Loucy (cell line): ENCODE measurements around the gene TMEM45A.

Experiments
- H2AFZ ChIP-seq: fragments of 200-600 bp; sonication (generic); 2 replicates; pipeline ENCODE4 v1.6.0; 2016; ENCODE audit warnings: antibody characterized with exemption, mild to moderate bottlenecking, low read length, moderate library complexity
- H3F3A ChIP-seq: fragments of 200-600 bp; 2 replicates; pipeline ENCODE4 v1.6.0; 2016; ENCODE audit warnings: antibody characterized with exemption, low read depth, mild to moderate bottlenecking
- H3K27me3 ChIP-seq: fragments of 200-600 bp; sonication (generic); 2 replicates; pipeline ENCODE4 v1.6.1; 2014; ENCODE audit warnings: low read length, mild to moderate bottlenecking; ENCODE audit not compliant: insufficient read depth, poor library complexity, severe bottlenecking
- H3K36me3 ChIP-seq: fragments of 200-600 bp; sonication (generic); 2 replicates; pipeline ENCODE4 v1.6.1; 2016; ENCODE audit warnings: low read length; ENCODE audit not compliant: insufficient read depth
- H3K4me1 ChIP-seq: fragments of 200-600 bp; sonication (generic); 2 replicates; pipeline ENCODE4 v1.5.1; 2014; ENCODE audit warnings: low read length, mild to moderate bottlenecking; ENCODE audit not compliant: insufficient read depth, poor library complexity, severe bottlenecking
- H3K4me2 ChIP-seq: fragments of 200-600 bp; sonication (generic); 2 replicates; pipeline ENCODE4 v1.6.0; 2014; ENCODE audit warnings: antibody characterized with exemption, low read length, low read depth, mild to moderate bottlenecking; ENCODE audit not compliant: poor library complexity, severe bottlenecking
- H3K4me3 ChIP-seq: fragments of 200-600 bp; sonication (generic); 2 replicates; pipeline ENCODE4 v1.5.1; 2014; ENCODE audit warnings: low read length, mild to moderate bottlenecking, mixed read lengths; ENCODE audit not compliant: poor library complexity, severe bottlenecking
- H3K79me2 ChIP-seq: fragments of 200-600 bp; sonication (generic); 2 replicates; pipeline ENCODE4 v1.6.1; 2014; ENCODE audit warnings: low read length; ENCODE audit not compliant: insufficient read depth
- H3K9ac ChIP-seq: fragments of 200-600 bp; sonication (generic); 2 replicates; pipeline ENCODE4 v1.6.0; 2014; ENCODE audit warnings: mild to moderate bottlenecking, low read depth, low read length, moderate library complexity; ENCODE audit not compliant: poor library complexity, severe bottlenecking
- H3K9me2 ChIP-seq: fragments of 200-600 bp; sonication (generic); replicated peaks from 2 replicates; pipeline ENCODE4 v1.6.1; 2016; ENCODE audit warnings: low read depth, low read length, mixed read lengths
- H3K9me3 ChIP-seq: fragments of 200-600 bp; sonication (generic); 2 replicates; pipeline ENCODE4 v1.6.1; 2014; ENCODE audit warnings: mild to moderate bottlenecking, antibody characterized with exemption, low read length, low read depth; ENCODE audit not compliant: insufficient read depth
- H4K20me1 ChIP-seq: fragments of 200-600 bp; sonication (generic); 2 replicates; pipeline ENCODE4 v1.6.0; 2014; ENCODE audit warnings: antibody characterized with exemption, low read length, mild to moderate bottlenecking; ENCODE audit not compliant: insufficient read depth, poor library complexity, severe bottlenecking
- CTCF ChIP-seq: fragments of 200-600 bp; sonication (generic); conservative IDR thresholded peaks from 2 replicates; pipeline ENCODE4 v1.5.1; 2014; ENCODE audit warnings: mild to moderate bottlenecking, antibody characterized with exemption, low read length
- EZH2phosphoT487 ChIP-seq: fragments of 200-600 bp; IDR thresholded peaks from 2 replicates; pipeline ENCODE4 v1.6.1; 2018; ENCODE audit warnings: antibody characterized with exemption, mild to moderate bottlenecking, moderate library complexity, borderline replicate concordance

TMEM45A gene

GRCh38 chr3:100482176-100482575 is 10.2 kb upstream of the TMEM45A start:
- no peaks in the 10 kb centered on the region for H3K4me1 ChIP-seq

GRCh38 chr3:100483529-100483928 is 8.9 kb upstream of the TMEM45A start:
- H3K9me3 ChIP-seq = no peaks in the 10 kb centered on the region
- no peaks in the 10 kb centered on the region for H3K79me2 ChIP-seq
- H3K27me3 ChIP-seq = no peaks in the 10 kb centered on the region
- no peaks in the 10 kb centered on the region for H3F3A ChIP-seq
- no peak overlapping the region for H3K9ac ChIP-seq
- no peaks in the 10 kb centered on the region for H4K20me1 ChIP-seq
- H3K4me2 ChIP-seq = no peak overlapping the region
- TF ChIP-seq EZH2phosphoT487 (no peak), CTCF (no peak)
- H3K9me2 ChIP-seq = no peaks in the 10 kb centered on the region
- no peaks in the 10 kb centered on the region for H3K36me3 ChIP-seq
- no peak overlapping the region for H2AFZ ChIP-seq
- H3K4me3 ChIP-seq = no peak overlapping the region
- H3K4me1 ChIP-seq = no peaks in the 10 kb centered on the region

More at GRCh38 chr3:100482176-100482575, 10.2 kb upstream of the TMEM45A start:
- H3K36me3 ChIP-seq = no peaks in the 10 kb centered on the region
- no peak overlapping the region for H3K4me3 ChIP-seq
- H2AFZ ChIP-seq = no peak overlapping the region
- H3K9me2 ChIP-seq = no peaks in the 10 kb centered on the region
- H3K4me2 ChIP-seq = no peak overlapping the region
- H3K9me3 ChIP-seq = no peaks in the 10 kb centered on the region
- H3K27me3 ChIP-seq = no peaks in the 10 kb centered on the region
- no peak overlapping the region for H3K9ac ChIP-seq
- no peaks in the 10 kb centered on the region for H3K79me2 ChIP-seq
- no peaks in the 10 kb centered on the region for H4K20me1 ChIP-seq
- no peaks in the 10 kb centered on the region for H3F3A ChIP-seq
- TF ChIP-seq CTCF = no peak
- TF ChIP-seq EZH2phosphoT487 = no peak

GRCh38 chr3:100486808-100487207 is 5.6 kb upstream of the TMEM45A start:
- H2AFZ ChIP-seq = no peak overlapping the region
- no peak overlapping the region for H3K9ac ChIP-seq
- no peak overlapping the region for H3K4me2 ChIP-seq
- H3K79me2 ChIP-seq = no peaks in the 10 kb centered on the region
- H3K9me3 ChIP-seq = no peaks in the 10 kb centered on the region
- no peak overlapping the region for H3K4me3 ChIP-seq
- no peaks in the 10 kb centered on the region for H3K36me3 ChIP-seq
- no peaks in the 10 kb centered on the region for H4K20me1 ChIP-seq
- no peak for TF ChIP-seq EZH2phosphoT487
- TF ChIP-seq CTCF = no peak
- H3K9me2 ChIP-seq = no peaks in the 10 kb centered on the region
- no peaks in the 10 kb centered on the region for H3K27me3 ChIP-seq
- H3K4me1 ChIP-seq = no peaks in the 10 kb centered on the region
- H3F3A ChIP-seq = no peaks in the 10 kb centered on the region
